ENCODE results near the gene PAFAH1B2. TPM values are rescaled to one million over a fixed set of nuclear protein-coding genes. Genes with fewer than 3 reads are reported as not detected.

The PAFAH1B2 gene
- total RNA-seq, 2 experiments from 2014 or later: 81.9 to 85.5 TPM

GRCh38 chr11:117210620-117211019, 66.5 kb downstream of the PAFAH1B2 start:
- POLR2A ChIA-PET: no interaction called here
- CTCF ChIA-PET: interaction anchor here (1.1 kb wide), 1 partner anchor 16 kb away, joined by 4 read pairs; no protein-coding TSS in a partner anchor

- ChIA-PET POLR2A (no interaction called here), CTCF (interaction anchor here (0.7 kb wide), 1 partner anchor 438 kb away, joined by 4 read pairs; no protein-coding TSS in a partner anchor)
These were observed 68.7 kb downstream of the PAFAH1B2 start for GRCh38 chr11:117212697-117213355.

GRCh38 chr11:117214404-117215110, 70.5 kb downstream of the PAFAH1B2 start:
- POLR2A ChIA-PET: interaction anchor here (0.6 kb wide), 1 partner anchor 1334 kb away, joined by 3 read pairs; no protein-coding TSS in a partner anchor
- CTCF ChIA-PET: no interaction called here

- POLR2A ChIA-PET: no interaction called here
These were observed 73.3 kb downstream of the PAFAH1B2 start for GRCh38 chr11:117217141-117218084.

GRCh38 chr11:117218133-117218915, 74.2 kb downstream of the PAFAH1B2 start:
- POLR2A ChIA-PET: no interaction called here
- CTCF ChIA-PET: interaction anchor here (0.6 to 1.5 kb wide), 3 partner anchors 9 to 310 kb away, joined by 3 to 4 read pairs (median 3); no protein-coding TSS in a partner anchor

More at GRCh38 chr11:117217141-117218084, 73.3 kb downstream of the PAFAH1B2 start:
- CTCF ChIA-PET: interaction anchor here (1.1 to 1.5 kb wide), 2 partner anchors 9 to 12 kb away, joined by 3 to 4 read pairs; no protein-coding TSS in a partner anchor

- POLR2A ChIA-PET: no interaction called here
These were observed 74.9 kb downstream of the PAFAH1B2 start for GRCh38 chr11:117219001-117219400.

GRCh38 chr11:117219455-117219854, 75.4 kb downstream of the PAFAH1B2 start:
- ChIA-PET CTCF (interaction anchor here (0.5 to 0.8 kb wide), 2 partner anchors 487 to 892 kb away, joined by 3 read pairs; no protein-coding TSS in a partner anchor), POLR2A (no interaction called here)

More at GRCh38 chr11:117219001-117219400, 74.9 kb downstream of the PAFAH1B2 start:
- CTCF ChIA-PET: interaction anchor here (1.1 kb wide), 1 partner anchor 8 kb away, joined by 4 read pairs; no protein-coding TSS in a partner anchor

- ChIA-PET CTCF (interaction anchor here (0.5 to 0.8 kb wide), 2 partner anchors 487 to 891 kb away, joined by 3 read pairs; no protein-coding TSS in a partner anchor), POLR2A (interaction anchor here (0.6 kb wide), 1 partner anchor 27 kb away, joined by 3 read pairs; no protein-coding TSS in a partner anchor)
These were observed 75.9 kb downstream of the PAFAH1B2 start for GRCh38 chr11:117219995-117220394.

GRCh38 chr11:117220568-117220967, 76.5 kb downstream of the PAFAH1B2 start:
- ChIA-PET CTCF (no interaction called here), POLR2A (interaction anchor here (0.6 kb wide), 1 partner anchor 27 kb away, joined by 3 read pairs; no protein-coding TSS in a partner anchor)

- ChIA-PET CTCF (interaction anchor here (1.3 kb wide), 1 partner anchor 40 kb away, joined by 5 read pairs; no protein-coding TSS in a partner anchor), POLR2A (no interaction called here)
These were observed 77.1 kb downstream of the PAFAH1B2 start for GRCh38 chr11:117220999-117221774.

GRCh38 chr11:117221775-117222517, 77.9 kb downstream of the PAFAH1B2 start:
- POLR2A ChIA-PET: no interaction called here

GRCh38 chr11:117222991-117223740, 79.1 kb downstream of the PAFAH1B2 start:
- POLR2A ChIA-PET: no interaction called here
- CTCF ChIA-PET: no interaction called here

More at GRCh38 chr11:117221775-117222517, 77.9 kb downstream of the PAFAH1B2 start:
- CTCF ChIA-PET: interaction anchor here (1.3 kb wide), 1 partner anchor 41 kb away, joined by 5 read pairs; no protein-coding TSS in a partner anchor

- ChIA-PET POLR2A (no interaction called here), CTCF (interaction anchor here (0.6 to 1.6 kb wide), 3 partner anchors 43 to 437 kb away, joined by 3 to 5 read pairs (median 3); no protein-coding TSS in a partner anchor)
These were observed 79.9 kb downstream of the PAFAH1B2 start for GRCh38 chr11:117223741-117224689.

- ChIA-PET CTCF (interaction anchor here (0.7 to 2.6 kb wide), 5 partner anchors 45 to 439 kb away, joined by 3 to 22 read pairs (median 8); partner anchors contain the start of genes PAFAH1B2 and SIDT2), POLR2A (no interaction called here)
These were observed 81.6 kb downstream of the PAFAH1B2 start for GRCh38 chr11:117225553-117226170.
